ENCODE measurements around the gene PI4KA.

GRCh38 chr22:20724676-20725454 lies 133.7 kb downstream of the PI4KA start:
- TF ChIP-seq POLR2AphosphoS5 (IDR thresholded peaks at IDR 0.05; ENCODE audit: low read depth, low read length): no peak
- no peak for TF ChIP-seq TAF1 (IDR thresholded peaks at IDR 0.05; ENCODE audit: borderline replicate concordance, low read depth, low read length)
- TF ChIP-seq POLR2A (IDR thresholded peaks at IDR 0.05; ENCODE audit: low read depth, low read length): no peak

All from GM12892 (cell line).